ENCODE results near the gene GSG1L.
"Not testable (repeated sequence)": the region's sequence is repeated elsewhere in the genome, so short reads cannot be mapped to it uniquely, and the experiment has no call there.

Gene GSG1L

DNA sequence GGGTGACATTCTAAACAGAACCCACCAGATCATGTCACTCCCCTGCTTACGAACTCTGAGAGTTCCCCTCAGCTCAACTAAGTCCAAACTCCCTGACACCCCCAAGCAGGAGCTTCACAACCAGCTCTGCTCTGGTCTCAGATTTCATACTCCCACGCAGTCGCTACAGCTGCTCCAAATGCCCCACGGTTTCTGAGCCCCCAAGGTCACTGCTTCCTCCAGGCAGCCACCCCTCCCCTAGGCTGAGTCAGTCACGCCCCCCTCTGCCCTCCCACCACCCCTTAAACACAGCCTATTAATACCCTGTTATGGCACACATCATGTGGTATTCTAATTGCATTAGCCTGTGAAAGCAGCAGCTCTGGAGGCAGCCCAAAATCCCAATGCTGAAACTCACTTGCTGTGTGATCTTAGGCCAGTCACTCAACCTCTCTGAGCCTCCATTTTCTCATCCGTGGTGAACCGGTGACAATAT lies 51.5 kb downstream of the GSG1L start:
- no peak for DNase-seq

DNA sequence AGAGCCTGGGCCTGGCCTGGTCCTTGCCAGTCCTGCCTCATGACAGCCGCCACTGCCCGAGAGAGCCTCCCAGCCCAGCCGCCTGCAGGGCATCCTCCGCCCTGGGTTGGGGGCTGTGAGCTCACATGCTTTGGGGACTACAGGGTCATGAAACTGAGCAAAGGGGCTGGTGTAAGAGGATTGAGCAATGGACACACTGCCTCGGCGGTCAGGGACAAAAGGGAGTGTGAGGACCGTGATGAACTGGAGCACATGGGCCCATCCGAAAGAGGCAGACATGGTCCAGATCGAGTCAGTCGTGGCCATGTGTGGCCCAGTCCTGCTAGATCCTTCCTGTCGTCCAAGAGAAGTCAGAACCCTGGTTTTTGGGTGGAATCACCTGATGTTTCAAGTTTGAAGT lies 52.3 kb downstream of the GSG1L start:
- no peak for DNase-seq

GRCh38 chr16:28010671-28011070 lies 52.8 kb downstream of the GSG1L start:
- no peak for DNase-seq

- no peak for DNase-seq
Measured at GRCh38 chr16:28009586-28010373, 53.7 kb downstream of the GSG1L start.

DNA sequence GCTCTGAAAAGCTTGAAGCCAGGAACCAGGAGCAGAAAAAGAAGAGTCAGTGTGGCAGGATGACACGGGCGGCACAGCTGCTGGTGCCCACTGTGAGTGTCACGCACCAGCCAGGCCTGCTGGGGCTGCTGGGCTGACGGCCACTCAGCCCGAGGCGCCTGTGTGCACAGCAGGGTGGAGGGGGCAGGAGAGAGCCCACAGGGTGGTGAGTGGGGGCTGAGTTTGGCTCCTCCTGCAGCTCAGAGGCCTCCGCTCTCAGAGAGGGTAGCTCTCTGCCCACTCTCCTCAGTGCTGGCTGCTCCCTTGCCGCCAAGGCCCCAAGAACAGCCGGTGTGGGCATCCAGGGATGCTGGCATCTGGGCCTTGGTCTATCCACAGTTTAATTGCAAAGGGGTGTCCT lies 59.6 kb downstream of the GSG1L start:
- DNase-seq, result no peak

DNA sequence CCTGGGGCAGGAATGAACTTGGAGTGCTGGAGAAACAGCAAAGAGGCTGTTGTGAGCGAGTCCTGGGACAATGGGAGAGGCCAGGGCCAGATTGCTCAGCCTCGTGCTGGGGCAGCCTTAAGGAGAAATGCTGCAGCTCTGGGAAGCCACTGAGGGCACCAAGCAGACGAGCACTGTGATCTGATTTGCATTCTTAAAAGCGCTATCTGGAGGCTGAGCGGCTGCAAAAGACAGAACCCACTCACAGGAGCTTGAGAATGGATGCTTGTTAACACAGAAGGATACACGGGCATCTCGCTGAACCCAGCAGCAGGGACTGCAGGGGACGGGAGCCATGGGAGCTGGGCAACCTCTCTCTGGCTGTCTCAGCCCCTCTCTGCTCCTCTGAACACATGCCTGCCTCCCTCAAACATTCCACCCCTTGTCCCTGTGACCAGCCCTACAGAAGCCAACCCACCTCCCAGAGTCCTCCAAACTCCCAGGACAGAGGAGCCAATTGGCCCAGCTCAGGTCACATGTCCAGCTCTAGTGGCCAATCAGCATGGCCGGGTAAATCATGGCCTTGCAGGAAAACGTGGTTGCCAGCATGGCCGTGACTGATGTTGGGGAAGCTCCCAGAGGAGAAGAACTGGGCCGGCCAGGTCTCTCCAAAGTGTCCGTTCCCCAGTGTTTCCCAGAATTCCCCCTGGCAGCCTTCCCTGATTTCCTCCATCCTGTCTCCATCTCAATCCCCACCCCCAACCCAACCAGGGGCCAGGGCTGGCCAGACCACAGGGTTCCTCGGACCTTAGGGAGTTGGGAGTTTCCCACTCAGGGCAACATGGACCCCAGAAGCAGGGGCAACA lies 60.3 kb downstream of the GSG1L start:
- DNase-seq, result no peak

- DNase-seq, result no peak
Measured at GRCh38 chr16:28001642-28002041, 61.9 kb downstream of the GSG1L start.

- no peak for DNase-seq
Measured at GRCh38 chr16:28001184-28001583, 62.3 kb downstream of the GSG1L start.

- DNase-seq, result no peak
Measured at GRCh38 chr16:28000314-28001169, 63.0 kb downstream of the GSG1L start.

DNA sequence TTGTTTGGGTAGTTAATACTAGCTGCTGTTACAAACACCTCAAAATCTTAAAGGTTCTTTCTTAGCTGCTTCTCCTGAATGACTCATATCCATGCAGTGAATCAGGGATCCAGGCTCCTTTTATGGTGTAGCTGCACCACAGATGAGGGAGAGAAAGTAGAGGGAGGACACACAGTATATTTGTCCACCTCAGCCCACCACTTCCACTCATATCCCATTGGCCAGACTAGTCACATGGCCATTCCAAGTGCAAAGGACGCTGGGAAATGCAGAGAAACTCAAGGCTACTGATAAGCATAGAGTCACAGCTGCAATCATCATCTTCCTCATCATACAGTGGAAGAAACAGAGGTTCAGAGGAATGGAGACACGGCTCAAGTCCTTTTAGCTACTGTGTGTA lies 63.8 kb downstream of the GSG1L start:
- no peak for DNase-seq

DNA sequence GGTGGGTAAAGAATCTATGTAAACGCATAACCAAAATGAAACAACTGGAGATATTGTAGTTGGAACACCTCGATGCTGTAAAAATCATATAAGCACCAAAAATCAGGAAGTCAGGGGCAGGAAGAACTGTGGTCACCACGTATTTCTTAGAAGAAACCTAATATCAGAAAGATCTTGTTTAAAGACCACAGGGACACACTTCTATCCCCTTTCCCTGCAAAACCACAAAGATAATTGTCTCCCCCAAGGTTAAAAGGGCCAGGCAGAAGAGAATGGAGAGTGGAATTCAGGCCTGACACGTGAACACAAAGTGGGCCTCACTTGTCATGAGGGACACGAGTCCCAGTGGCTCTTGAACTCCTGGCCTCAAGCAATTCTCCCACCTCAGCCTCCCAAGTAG lies 68.1 kb downstream of the GSG1L start:
- DNase-seq, result no peak

- no peak for DNase-seq
Measured at GRCh38 chr16:27994686-27995085, 68.8 kb downstream of the GSG1L start.

DNA sequence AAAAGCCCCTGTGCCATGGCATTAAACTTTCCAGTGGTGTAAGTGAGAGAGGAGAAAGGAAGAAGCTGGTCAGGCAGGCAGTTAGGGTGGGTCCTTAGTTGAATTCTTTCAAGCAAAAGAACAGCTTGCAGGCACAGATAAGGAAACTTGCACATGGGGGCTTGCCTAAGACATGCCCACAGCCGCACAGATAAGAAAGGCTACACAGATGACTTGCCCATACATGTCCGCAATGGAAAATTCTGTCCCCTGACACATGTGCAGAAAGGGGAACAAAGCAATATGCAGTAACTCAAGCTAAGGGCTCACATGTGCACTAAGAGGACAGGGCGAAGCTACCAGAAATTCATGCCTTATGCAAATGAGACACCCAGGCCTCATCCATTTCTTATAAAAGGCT lies 69.9 kb downstream of the GSG1L start:
- DNase-seq, result no peak

DNA sequence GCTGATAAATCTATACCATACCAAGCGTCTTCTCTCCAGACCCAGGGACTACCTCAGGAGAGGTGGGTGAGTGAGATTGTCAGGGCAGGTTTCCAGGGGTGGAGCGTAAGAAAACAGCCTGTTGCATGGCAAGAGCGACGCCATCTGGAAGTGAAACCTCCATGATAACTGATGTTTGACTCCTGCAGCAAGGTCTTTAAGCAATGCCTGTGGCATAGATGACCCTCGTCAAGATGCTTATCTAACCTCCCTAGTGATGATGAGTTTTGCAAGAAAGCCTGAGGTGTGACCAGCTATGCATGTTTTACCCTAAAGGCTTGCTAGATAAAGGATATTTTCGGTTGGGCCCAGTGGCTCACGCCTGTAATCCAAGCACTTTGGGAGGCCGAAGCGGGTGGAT lies 71.6 kb downstream of the GSG1L start:
- no peak for DNase-seq

DNA sequence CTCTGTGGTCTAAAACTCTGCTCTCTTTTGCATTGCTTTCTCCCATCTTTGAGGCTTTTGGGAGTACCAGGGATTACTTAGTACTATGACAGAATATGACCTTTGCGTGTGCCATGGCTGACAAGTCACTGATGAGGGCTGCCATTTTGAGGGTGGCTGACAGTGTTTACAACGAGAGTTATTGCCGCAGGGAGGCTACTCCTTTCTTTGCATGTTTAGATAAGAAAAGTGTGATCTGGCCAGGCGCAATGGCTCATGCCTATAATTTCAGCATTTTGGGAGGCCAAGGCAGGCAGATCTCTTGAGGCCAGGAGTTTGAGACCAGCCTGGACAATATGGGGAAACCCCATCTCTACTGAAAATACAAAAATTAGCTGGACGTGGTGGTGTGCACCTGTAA lies 77.5 kb downstream of the GSG1L start:
- no peak for DNase-seq

DNA sequence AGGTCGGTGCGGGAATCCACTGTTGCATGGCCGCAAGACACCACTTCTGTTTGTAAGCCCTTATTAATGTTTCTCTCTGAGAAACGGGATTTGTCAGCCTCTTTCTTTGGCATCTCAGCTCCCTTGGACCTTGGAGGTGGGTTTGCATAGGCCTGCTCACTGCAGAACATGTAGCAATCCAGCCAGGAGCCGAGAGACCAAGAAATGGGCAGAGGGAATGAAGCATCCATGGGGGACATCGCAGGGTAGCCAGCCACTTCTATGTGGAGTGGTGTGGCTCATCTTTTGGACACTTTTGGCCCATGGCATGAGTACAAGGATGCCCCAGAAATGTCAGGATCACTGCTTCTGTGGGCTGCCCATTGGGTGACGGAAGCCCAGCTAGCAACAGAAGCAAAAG lies 79.4 kb downstream of the GSG1L start:
- DNase-seq, result no peak

DNA sequence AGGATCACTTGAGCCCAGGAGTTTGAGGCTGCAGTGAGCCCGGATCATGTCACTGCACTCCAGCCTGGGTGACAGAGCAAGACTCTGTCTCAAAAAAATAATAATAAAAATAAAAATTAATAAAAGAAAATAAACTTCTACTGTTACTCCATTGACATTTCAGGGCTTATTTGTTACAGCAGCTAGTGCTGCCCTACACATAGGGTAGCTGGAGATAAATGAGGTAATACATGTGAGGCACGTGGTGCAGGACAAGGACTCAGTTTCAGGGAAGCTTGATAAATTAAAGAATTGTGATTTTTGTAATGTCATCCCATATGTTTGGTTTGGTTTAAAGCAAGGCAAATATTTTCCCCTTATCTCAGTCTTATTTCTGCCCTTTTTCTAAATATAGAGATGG lies 80.3 kb downstream of the GSG1L start:
- DNase-seq, result no peak

DNA sequence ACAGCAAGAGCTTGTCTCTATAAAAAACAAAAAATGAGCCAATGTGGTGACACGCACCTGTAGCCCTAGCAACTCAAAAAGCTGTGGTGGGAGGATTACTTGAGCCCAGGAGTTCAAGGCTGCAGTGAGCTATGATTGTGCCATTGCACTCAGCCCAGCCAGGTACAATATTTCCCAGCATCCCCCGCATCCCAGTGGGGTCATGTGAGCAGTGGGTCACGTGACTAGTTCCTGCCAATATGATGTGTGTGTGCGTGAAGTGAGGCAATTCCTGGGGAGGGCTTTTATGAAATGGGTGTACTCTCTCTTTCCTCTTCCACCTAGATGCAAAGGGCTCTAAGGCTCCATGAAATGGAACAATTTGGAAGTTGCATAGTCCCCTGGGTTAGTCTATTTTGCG lies 81.3 kb downstream of the GSG1L start:
- no peak for DNase-seq

DNA sequence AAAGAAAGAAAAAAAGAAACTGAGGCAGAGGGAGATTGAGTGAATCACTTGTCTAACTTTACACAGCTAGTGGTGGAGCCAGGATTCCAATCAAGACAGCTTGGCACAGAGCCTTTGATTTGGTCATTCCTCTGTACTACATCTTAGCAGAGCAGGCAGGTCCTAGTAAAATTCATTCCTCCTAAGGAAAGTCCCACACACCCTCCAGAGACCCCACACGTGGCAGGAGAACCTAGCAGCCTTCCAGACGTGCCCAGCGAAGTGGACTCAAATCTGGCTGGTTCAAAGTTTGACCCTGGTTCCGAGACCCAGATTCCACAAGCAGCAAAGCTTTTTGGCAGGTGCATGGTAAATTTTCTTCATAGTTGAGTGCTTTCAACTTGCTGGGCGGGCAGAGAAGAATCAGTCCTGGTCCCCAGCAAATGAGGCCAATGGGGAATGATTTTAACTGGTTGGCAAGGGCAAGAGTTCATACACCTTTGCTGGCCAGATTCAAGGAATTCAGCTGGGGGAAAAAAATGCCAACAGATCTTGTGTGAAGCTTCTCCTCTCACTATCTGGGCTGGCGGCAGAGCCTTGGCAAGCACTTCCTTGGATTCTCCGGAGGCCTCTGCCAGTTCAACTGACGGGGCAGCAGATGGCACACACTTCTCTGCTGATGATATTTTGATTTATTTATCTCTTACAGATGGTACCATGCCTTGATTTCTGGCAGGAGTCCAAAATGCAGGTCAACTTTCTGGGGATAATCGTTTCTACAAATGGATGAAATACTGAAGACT lies 82.4 kb downstream of the GSG1L start:
- no peak for DNase-seq

- DNase-seq, result no peak
Measured at GRCh38 chr16:27980076-27980775, 83.3 kb downstream of the GSG1L start.

DNA sequence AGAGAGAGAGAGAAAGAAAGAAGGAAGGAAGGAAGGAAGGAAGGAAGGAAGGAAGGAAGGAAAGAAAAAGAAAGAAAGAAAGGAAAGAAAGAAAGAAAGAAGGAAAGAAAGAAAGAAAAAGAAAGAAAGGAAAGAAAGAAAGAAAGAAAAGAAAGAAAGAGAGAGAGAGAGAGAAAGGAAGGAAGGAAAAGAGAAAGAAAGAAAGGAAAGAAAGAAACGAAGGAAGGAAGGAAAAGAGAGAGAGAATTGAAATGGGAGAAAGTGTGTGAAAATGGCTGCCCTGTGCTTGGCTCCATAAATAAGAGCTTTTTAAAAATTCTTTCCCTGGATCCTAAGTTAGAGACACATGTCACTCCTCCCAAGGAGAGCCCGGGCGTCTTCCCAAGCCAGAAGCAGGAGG lies 83.8 kb downstream of the GSG1L start:
- not testable (repeated sequence) for DNase-seq

DNA sequence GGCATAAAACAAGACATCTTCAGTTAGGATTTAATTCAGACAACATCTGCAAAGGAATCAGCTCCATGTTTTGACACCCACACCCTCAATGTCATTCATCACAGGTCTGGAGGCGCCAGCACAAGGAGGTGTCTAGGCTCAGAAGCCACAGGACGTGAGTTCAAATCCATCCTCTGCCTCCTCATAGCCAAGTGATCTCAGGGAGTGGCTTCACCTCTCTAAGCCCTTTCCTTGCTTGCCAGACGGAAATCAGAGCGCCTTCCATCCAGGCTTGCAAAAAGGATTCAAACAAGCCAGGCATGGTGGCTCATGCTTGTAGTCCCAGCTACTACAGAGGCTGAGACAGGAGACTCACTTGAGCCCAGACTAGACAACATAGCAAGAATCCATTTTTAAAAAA lies 84.6 kb downstream of the GSG1L start:
- no peak for DNase-seq
